ENCODE data around the gene TTC39A. TPM values are rescaled to one million over a fixed set of nuclear protein-coding genes. Genes with fewer than 3 reads are reported as not detected.

Gene TTC39A
- total RNA-seq, result 70.1 TPM
- polyA plus RNA-seq (ENCODE audit: insufficient read depth, low read depth, low replicate concordance), result 31.4 TPM
- long read RNA-seq, donor 1, partial matches to known transcripts, result 0 of 1 reads
- long read RNA-seq, donor 1, other reads (novel, unspliced or antisense), result 0 of 1 reads
- long read RNA-seq, donor 2, result 0 reads
- long read RNA-seq, donor 3, result 0 reads
- long read RNA-seq, donor 4, result 0 reads
- long read RNA-seq, donor 5, result 0 reads
- long read RNA-seq, donor 6, result 0 reads
- long read RNA-seq, donor 7, transcript TTC39A-208 (18 exons, 2,718 nt), result major isoform, 10 of 84 reads
- long read RNA-seq, donor 7, partial matches to known transcripts, result 22 of 84 reads
- long read RNA-seq, donor 7, other reads (novel, unspliced or antisense), result 43 of 84 reads
- long read RNA-seq, donor 8, result 0 reads
- long read RNA-seq, donor 9, result 0 reads
- long read RNA-seq, donor 10, partial matches to known transcripts, result 0 of 2 reads
- long read RNA-seq, donor 10, other reads (novel, unspliced or antisense), result 0 of 2 reads

DNA sequence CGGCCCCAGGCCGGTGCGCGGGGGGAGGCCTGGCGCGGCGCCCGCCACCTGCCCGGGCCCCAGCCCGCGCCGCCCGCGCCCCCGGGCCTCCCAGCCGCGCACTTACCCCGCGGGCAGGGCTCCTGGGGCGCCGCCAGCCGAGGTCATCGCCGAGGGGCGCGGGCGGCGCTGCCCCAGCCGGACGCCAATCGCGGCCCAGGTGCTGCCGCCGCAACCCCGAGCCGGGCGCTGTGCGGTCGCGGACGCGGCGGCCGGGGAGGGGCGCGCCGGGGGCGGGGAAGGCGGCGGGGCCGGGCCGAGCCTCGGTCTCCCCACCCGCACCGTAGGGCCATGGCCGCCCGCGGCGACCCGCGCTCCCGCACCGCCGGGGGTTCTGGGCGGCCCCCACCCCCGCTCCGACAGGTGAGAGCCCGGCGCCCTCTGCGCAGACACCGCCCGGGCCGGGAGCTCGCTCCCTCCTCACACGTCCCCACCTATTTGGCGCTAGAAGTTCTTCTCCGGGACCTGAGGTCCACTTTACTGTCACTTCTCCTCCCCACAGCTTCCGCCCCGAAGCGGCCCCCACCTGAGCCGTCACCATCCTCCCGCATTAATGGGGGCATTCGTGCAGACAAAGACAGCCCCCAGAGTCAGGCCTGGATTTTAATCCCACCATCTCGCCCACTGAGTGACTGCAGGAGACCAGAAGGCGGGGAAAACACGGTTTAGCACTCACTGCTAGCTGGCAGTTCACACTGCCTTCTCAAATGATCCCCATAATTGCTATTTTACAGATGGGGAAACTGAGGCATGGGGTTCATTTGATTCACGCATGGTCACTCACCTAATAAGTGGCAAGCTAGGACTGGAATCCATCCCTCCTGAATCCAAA is at the start of gene TTC39A:
Gene TTC39A (minus strand): TSS at position 232 of the 871 bp plus-strand sequence. CDS start 85 bp downstream, at position 147.
- H3K4me3 ChIP-seq (ENCODE audit: low read length in 3 of 3), result peak within 1 kb of the TSS; percentile 30 to 63 (median 63)
- H3K27me3 ChIP-seq (ENCODE audit: control insufficient read depth, insufficient read depth, low read length), result no peaks in the 10 kb centered on the region
- intact Hi-C loops (cut with DNase I), result no loop called here
- H3K9ac ChIP-seq (ENCODE audit: low read length in 3 of 3), result peak within 1 kb of the TSS in 2 of 3 donors; percentile 58 to 60
- FAIRE-seq, result no peak
- DNase-seq, result peak in 1 of 5 donors; percentile 76
- no peaks in the 10 kb centered on the region for H3K36me3 ChIP-seq (ENCODE audit: control insufficient read depth in 2 of 3, insufficient read depth in 3 of 3, low read length in 3 of 3)
- H3K9me3 ChIP-seq (ENCODE audit: control insufficient read depth in 2 of 3, insufficient read depth in 1 of 3, low read length in 3 of 3), result no peaks in the 10 kb centered on the region
- TF ChIP-seq, protein P1, sequence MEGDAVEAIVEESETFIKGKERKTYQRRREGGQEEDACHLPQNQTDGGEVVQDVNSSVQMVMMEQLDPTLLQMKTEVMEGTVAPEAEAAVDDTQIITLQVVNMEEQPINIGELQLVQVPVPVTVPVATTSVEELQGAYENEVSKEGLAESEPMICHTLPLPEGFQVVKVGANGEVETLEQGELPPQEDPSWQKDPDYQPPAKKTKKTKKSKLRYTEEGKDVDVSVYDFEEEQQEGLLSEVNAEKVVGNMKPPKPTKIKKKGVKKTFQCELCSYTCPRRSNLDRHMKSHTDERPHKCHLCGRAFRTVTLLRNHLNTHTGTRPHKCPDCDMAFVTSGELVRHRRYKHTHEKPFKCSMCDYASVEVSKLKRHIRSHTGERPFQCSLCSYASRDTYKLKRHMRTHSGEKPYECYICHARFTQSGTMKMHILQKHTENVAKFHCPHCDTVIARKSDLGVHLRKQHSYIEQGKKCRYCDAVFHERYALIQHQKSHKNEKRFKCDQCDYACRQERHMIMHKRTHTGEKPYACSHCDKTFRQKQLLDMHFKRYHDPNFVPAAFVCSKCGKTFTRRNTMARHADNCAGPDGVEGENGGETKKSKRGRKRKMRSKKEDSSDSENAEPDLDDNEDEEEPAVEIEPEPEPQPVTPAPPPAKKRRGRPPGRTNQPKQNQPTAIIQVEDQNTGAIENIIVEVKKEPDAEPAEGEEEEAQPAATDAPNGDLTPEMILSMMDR (IDR thresholded peaks at IDR 0.05; ENCODE audit: borderline replicate concordance, extremely low read depth, insufficient read depth), result no peak
- H3K4me1 ChIP-seq (ENCODE audit: control insufficient read depth in 2 of 3, insufficient read depth in 2 of 3, low read depth in 1 of 3, low read length in 3 of 3), result peaks cover 0 to 10% (median 5%) of the 10 kb centered on the region in 3 donors
- H3K27ac ChIP-seq (ENCODE audit: low read depth in 2 of 2, low read length in 2 of 2), result peak within 1 kb of the TSS; percentile 63 to 69

DNA sequence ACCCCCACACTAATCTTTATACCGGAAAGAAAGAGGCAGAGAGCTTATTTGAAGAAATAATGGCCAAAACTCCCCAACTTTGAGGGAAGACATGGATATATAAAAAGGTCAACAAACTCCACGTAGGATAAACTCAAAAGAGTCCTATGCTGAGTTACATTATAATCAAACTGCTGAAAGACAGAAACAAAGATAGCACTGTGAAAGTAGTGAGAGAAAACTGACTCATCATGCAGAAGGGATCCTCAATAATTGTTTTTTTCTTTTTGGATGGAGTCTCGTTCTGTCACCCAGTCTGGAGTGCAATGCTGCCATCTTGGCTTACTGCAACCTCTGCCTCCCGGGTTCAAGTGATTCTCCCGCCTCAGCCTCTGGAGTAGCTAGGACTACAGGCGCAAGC is 48.5 kb upstream of the TTC39A start:
- DNase-seq, result no peak

DNA sequence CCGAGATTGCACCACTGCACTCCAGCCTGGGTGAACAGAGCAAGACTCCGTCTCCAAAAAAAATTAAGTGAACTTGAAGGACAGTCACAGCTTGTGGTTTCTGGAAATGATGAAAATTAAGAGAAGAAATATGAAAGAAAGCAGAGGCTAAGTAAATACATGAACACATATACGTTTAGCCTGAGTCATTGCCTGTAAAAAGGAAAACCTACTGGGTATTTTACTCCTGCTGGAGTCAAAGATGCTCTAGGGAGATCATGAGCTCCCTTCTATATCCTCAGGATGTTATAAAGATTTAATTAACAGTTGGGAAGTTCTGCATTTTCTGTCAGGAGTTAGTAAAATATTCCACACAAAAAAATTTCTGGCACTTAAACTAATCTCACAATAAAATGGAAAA is 43.5 kb upstream of the TTC39A start:
- Histone ChIP-seq H3K4me1 (ENCODE audit: control insufficient read depth in 2 of 3, insufficient read depth in 2 of 3, low read depth in 1 of 3, low read length in 3 of 3) (no peaks in the 10 kb centered on the region), H3K4me3 (ENCODE audit: low read length in 3 of 3) (no peak overlapping the region), H3K27me3 (ENCODE audit: control insufficient read depth, insufficient read depth, low read length) (no peaks in the 10 kb centered on the region), H3K27ac (ENCODE audit: low read depth in 2 of 2, low read length in 2 of 2) (no peak overlapping the region), H3K36me3 (ENCODE audit: control insufficient read depth in 2 of 3, insufficient read depth in 3 of 3, low read length in 3 of 3) (peaks cover 2 to 9% (median 6%) of the 10 kb centered on the region in 3 donors), H3K9ac (ENCODE audit: low read length in 3 of 3) (no peak overlapping the region), H3K9me3 (ENCODE audit: control insufficient read depth in 2 of 3, insufficient read depth in 1 of 3, low read length in 3 of 3) (no peaks in the 10 kb centered on the region)
- intact Hi-C loops (cut with DNase I), result no loop called here
- no peak for FAIRE-seq
- DNase-seq, result no peak
- TF ChIP-seq, protein P1 (IDR thresholded peaks at IDR 0.05; ENCODE audit: borderline replicate concordance, extremely low read depth, insufficient read depth), result no peak

More for the DNA sequence above, 48.5 kb upstream of the TTC39A start:
- FAIRE-seq, result no peak
- H3K27me3 ChIP-seq (ENCODE audit: control insufficient read depth, insufficient read depth, low read length), result no peaks in the 10 kb centered on the region
- H3K4me3 ChIP-seq (ENCODE audit: low read length in 3 of 3), result no peak overlapping the region
- no peak overlapping the region for H3K9ac ChIP-seq (ENCODE audit: low read length in 3 of 3)
- H3K4me1 ChIP-seq (ENCODE audit: control insufficient read depth in 2 of 3, insufficient read depth in 2 of 3, low read depth in 1 of 3, low read length in 3 of 3), result no peaks in the 10 kb centered on the region
- peaks cover 0 to 7% (median 3%) of the 10 kb centered on the region in 3 donors for H3K9me3 ChIP-seq (ENCODE audit: control insufficient read depth in 2 of 3, insufficient read depth in 1 of 3, low read length in 3 of 3)
- H3K36me3 ChIP-seq (ENCODE audit: control insufficient read depth in 2 of 3, insufficient read depth in 3 of 3, low read length in 3 of 3), result peaks cover 2 to 4% (median 3%) of the 10 kb centered on the region in 3 donors
- H3K27ac ChIP-seq (ENCODE audit: low read depth in 2 of 2, low read length in 2 of 2), result no peak overlapping the region
- intact Hi-C loops (cut with DNase I), result no loop called here
- TF ChIP-seq, protein P1 (IDR thresholded peaks at IDR 0.05; ENCODE audit: borderline replicate concordance, extremely low read depth, insufficient read depth), result no peak
